ENCODE results near the gene SRPK2.

The SRPK2 gene

DNA sequence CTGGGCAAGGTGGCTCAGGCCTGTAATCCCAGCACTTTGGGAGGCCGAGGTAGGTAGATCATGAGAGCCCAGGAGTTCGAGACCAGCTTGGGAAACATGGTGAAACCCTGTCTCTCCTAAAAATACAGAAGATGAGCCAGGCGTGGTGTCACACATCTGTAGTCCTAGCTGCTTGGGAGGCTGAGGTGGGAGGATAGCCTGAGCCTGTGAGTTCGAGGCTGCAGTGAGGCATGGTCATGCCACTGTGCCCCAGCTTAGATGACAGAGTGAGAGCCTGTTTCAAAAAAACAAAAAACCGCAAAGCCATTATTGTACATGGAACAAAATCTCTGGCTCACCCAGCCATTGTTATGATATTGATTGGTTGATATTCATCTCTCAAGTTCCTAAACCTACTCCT lies 321.0 kb downstream of the SRPK2 start:
- DNase-seq, result no peak

All from eye (tissue), 1 donor.